ENCODE results near the gene GPR55.

GRCh38 chr2:230898713-230899091 is 26.3 kb downstream of the GPR55 start:
- TF ChIP-seq CTCF (IDR thresholded peaks at IDR 0.05; ENCODE audit: insufficient read depth, low read length) (no peak), GABPA (IDR thresholded peaks at IDR 0.05; ENCODE audit: low read depth) (no peak), POLR2AphosphoS5 (IDR thresholded peaks at IDR 0.05; ENCODE audit: low read depth) (no peak)

Measured in HL-60 (cell line).